ENCODE results near the gene PTX3.

PTX3 gene

DNA sequence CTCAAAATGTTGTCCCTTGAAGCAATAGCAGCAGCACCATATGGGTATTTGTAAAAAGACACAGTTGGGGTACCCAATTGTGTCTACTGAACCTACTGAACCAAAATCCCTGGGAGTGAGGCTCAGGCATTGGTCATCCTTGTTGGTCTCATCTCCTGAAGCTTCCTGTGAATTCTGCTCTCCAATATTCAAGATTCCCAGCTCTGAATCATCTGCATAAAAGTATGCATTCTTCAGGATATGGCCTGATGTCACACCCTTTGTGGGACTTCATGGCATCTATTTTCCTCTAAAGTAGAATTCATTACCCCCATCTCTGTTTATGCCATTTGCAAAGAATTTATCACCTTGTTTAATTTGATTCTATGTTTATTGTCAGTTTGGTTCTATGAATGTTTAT lies 13.3 kb upstream of the PTX3 start:
- DNase-seq, result peak; percentile 81

- DNase-seq, result no peak
Observed at GRCh38 chr3:157427901-157428300, 8.7 kb upstream of the PTX3 start.

DNA sequence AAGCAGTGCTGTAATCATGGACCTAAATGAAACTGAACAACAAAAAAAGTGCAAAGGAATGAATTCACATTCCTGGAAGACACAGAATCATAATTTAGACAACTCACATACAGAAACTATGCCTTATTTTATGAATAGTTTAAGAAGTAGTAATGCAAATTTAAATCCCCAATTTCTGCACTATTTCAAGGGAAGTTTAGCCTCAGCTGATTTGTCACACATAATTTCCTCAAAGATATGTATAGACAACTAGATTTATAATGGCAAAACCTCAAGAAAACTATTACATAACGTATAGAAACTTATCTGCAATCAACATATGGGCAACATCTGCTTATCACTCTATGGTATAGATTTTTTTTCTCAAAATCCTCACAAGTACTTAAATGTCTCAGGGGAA lies 7.8 kb upstream of the PTX3 start:
- peak; percentile 47 for DNase-seq

DNA sequence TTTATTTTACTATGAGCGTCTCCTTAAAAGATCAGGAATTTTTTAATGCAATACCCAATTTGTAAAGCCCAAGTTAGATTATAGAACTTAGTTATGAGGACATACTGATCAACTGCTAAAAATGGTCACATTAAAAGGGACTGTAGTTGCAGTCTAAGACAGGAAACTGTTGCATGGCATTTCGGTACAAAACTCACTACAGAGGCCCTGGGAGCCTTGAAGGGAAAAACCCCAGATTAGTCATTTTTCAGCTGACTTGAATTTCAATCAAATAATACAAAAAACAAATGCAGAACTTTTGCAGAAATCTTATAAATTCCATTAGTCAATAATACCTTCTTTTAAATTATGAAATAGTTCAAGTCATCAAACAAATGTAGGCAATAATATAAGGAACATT lies 6.9 kb upstream of the PTX3 start:
- peak; percentile 49 for DNase-seq

GRCh38 chr3:157438194-157438730 lies 1.6 kb downstream of the PTX3 start:
- DNase-seq, result peak; percentile 22

DNA sequence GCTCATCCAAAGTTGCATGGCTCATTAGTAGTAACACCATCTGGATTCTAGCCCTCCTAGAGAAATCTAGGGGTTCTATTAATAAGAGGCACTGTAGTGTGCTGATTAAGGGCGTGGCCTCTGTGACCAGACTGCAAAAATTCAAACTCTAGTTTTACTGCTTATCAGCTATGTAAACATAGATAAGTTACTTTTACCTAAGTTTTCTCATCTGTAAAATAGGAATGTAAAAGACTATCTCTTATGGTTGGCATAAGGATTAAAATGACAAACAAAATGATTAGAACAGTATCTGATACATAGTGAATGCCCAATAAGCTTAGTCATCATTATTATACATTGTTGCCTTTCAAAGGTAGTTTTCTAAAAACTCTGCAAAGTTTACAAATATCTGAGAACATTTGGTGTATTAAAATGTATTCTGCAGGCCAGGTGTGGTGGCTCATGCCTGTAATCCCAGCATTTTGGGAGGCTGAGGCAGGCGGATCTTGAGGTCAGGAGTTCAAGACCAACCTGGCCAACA lies 4.5 kb downstream of the PTX3 start:
- no peak for DNase-seq

GRCh38 chr3:157442729-157443128 lies 6.1 kb downstream of the PTX3 start:
- DNase-seq, result no peak

- peak; percentile 54 for DNase-seq
Observed at GRCh38 chr3:157443905-157444796, 7.5 kb downstream of the PTX3 start.

- DNase-seq, result no peak
Observed at GRCh38 chr3:157444797-157445184, 8.1 kb downstream of the PTX3 start.

GRCh38 chr3:157445857-157446256 lies 9.2 kb downstream of the PTX3 start:
- DNase-seq, result peak; percentile 69

- peak; percentile 75 for DNase-seq
Observed at GRCh38 chr3:157447026-157447694, 10.5 kb downstream of the PTX3 start.

DNA sequence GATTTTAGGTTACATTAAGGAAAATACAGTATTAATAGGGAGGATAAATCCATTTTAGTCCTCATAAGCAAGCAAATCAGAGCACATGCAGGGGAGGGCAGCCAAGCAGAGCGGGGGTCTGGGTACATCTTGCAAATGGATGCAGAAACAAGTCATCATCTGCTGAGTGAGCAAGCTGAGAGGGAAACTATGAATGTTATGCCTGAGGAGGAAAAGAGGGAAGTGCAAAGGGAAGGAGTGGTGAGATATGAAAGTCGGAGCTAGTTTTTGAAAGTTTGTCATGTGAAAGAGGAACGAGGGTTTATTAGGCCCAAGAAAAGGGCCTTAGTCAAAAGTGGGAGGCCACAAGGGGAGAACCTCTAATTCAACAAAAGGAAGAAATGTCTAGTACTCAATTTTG lies 15.4 kb downstream of the PTX3 start:
- no peak for DNase-seq

DNA sequence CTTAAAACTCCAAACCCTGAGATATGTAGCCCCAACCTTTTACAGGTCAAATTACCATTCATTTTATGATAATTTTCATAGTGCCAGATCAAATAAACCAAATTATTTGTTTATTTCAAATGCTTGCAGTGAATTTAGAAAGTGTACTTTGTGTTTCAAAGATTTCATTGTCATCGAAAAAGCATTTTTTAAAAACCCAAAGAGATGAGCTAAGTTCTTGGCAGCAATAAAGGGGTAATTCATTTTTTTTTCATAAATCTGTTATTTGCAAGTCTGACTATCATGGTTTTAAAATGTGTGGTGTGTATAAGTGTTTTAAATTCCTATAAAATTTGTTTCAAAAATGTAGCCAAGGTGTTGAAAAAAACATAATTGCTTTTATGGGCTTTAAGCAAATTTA lies 17.2 kb downstream of the PTX3 start:
- DNase-seq, result no peak

GRCh38 chr3:157459706-157460105 lies 23.1 kb downstream of the PTX3 start:
- no peak for DNase-seq

GRCh38 chr3:157460253-157460652 lies 23.6 kb downstream of the PTX3 start:
- DNase-seq, result peak; percentile 95

- DNase-seq, result peak; percentile 42
Observed at GRCh38 chr3:157463816-157464215, 27.2 kb downstream of the PTX3 start.

DNA sequence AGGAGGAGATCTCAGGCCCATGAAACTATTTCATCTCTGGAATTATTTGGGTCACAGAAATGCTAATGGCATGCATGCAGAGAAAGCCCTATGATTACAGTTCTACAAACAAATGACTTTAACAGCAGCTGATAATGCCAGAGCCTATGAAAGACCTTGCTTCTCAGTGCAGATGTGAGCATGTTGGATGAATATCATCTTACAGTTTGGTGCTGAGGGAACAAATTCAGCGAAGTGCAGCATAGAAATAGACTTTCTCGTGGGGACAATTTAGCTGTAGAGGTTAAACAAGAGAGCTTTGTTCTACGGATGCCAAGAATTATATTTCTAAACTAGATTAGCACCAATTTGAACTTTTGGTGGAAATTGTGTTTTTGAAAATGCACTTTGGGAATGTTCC lies 27.7 kb downstream of the PTX3 start:
- DNase-seq, result peak; percentile 41

GRCh38 chr3:157465741-157466140 lies 29.1 kb downstream of the PTX3 start:
- peak; percentile 26 for DNase-seq

GRCh38 chr3:157467200-157467599 lies 30.6 kb downstream of the PTX3 start:
- DNase-seq, result peak; percentile 46

GRCh38 chr3:157469561-157470294 lies 33.1 kb downstream of the PTX3 start:
- peak; percentile 63 for DNase-seq

DNA sequence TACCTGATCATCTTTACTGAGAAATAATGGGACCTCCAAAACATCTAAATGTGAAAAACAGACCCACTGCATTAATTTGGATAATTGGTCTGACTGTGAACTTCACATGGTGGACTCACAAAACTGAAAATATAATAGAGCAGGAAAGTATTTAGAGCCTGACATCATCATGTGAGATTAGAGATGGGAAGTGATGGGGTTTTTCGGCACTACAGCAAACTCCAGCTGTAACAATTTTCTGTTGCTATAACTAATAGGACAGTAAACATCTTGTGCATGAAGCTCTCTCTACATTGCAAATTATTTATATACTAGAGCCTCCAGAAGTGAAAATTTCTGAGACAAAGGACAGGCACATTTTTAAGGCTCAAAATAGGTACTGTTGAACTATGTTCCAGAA lies 34.4 kb downstream of the PTX3 start:
- DNase-seq, result no peak

GRCh38 chr3:157472648-157473047 lies 36.0 kb downstream of the PTX3 start:
- DNase-seq, result no peak

- peak; percentile 49 for DNase-seq
Observed at GRCh38 chr3:157475921-157476414, 39.3 kb downstream of the PTX3 start.

Measured in fibroblast of skin of scalp (primary cell).